ENCODE measurements around the gene REX1BD.
"Not testable (repeated sequence)": the region's sequence is repeated elsewhere in the genome, so short reads cannot be mapped to it uniquely, and the experiment has no call there.

Gene REX1BD

GRCh38 chr19:18590273-18591272 lies 2.0 kb downstream of the REX1BD start:
- no peaks in the 10 kb centered on the region for H3K9me3 Mint-ChIP-seq
- no peaks in the 10 kb centered on the region for H3K27me3 Mint-ChIP-seq
- H3K4me3 Mint-ChIP-seq: peak overlapping the region; percentile 90
- peak overlapping the region; percentile 95 for H3K27ac Mint-ChIP-seq
- H3K4me1 Mint-ChIP-seq: peaks cover 35% of the 10 kb centered on the region
- DNase-seq (ENCODE audit: low spot score in 2 of 2) (no peak), ATAC-seq (ENCODE audit: low read depth) (no peak)
- peaks cover 5% of the 10 kb centered on the region for H3K36me3 Mint-ChIP-seq

GRCh38 chr19:18591735-18592385 lies 3.3 kb downstream of the REX1BD start:
- Mint-ChIP-seq H3K36me3 (peaks cover 5% of the 10 kb centered on the region), H3K27me3 (no peaks in the 10 kb centered on the region), H3K9me3 (no peaks in the 10 kb centered on the region), H3K4me3 (peak overlapping the region; percentile 41), H3K27ac (no peak overlapping the region), H3K4me1 (peaks cover 25% of the 10 kb centered on the region)
- DNase-seq (ENCODE audit: low spot score in 2 of 2): no peak
- no peak for ATAC-seq (ENCODE audit: low read depth)

- not testable (repeated sequence) for H3K4me3 Mint-ChIP-seq; DNase-seq (ENCODE audit: low spot score in 2 of 2); H3K27me3 Mint-ChIP-seq; H3K9me3 Mint-ChIP-seq; ATAC-seq (ENCODE audit: low read depth); H3K36me3 Mint-ChIP-seq
- H3K4me1 Mint-ChIP-seq: peaks cover 24% of the 10 kb centered on the region
- peak overlapping the region; percentile 58 for H3K27ac Mint-ChIP-seq
These were observed 4.1 kb downstream of the REX1BD start for GRCh38 chr19:18592732-18593131.

GRCh38 chr19:18593367-18594095 lies 4.9 kb downstream of the REX1BD start:
- peak overlapping the region; percentile 52 for H3K4me3 Mint-ChIP-seq
- ATAC-seq (ENCODE audit: low read depth) (no peak), DNase-seq (ENCODE audit: low spot score in 2 of 2) (no peak)
- peaks cover 5% of the 10 kb centered on the region for H3K36me3 Mint-ChIP-seq
- H3K27me3 Mint-ChIP-seq: peaks cover under 1% of the 10 kb centered on the region
- no peaks in the 10 kb centered on the region for H3K9me3 Mint-ChIP-seq
- peak overlapping the region; percentile 58 for H3K27ac Mint-ChIP-seq
- H3K4me1 Mint-ChIP-seq: peaks cover 17% of the 10 kb centered on the region

- H3K27ac Mint-ChIP-seq: peak overlapping the region; percentile 81
- peaks cover 5% of the 10 kb centered on the region for H3K36me3 Mint-ChIP-seq
- peaks cover 1% of the 10 kb centered on the region for H3K27me3 Mint-ChIP-seq
- H3K9me3 Mint-ChIP-seq: no peaks in the 10 kb centered on the region
- H3K4me3 Mint-ChIP-seq: peak overlapping the region; percentile 70
- ATAC-seq (ENCODE audit: low read depth) (peak; percentile 63), DNase-seq (ENCODE audit: low spot score in 2 of 2) (peak; percentile 70 to 78)
- peaks cover 17% of the 10 kb centered on the region for H3K4me1 Mint-ChIP-seq
These were observed 5.7 kb downstream of the REX1BD start for GRCh38 chr19:18594096-18594823.

GRCh38 chr19:18594824-18595373 lies 6.3 kb downstream of the REX1BD start:
- no peak for ATAC-seq (ENCODE audit: low read depth)
- H3K4me3 Mint-ChIP-seq: peak overlapping the region; percentile 70
- peaks cover 1% of the 10 kb centered on the region for H3K27me3 Mint-ChIP-seq
- H3K27ac Mint-ChIP-seq: peak overlapping the region; percentile 81
- H3K9me3 Mint-ChIP-seq: no peaks in the 10 kb centered on the region
- DNase-seq (ENCODE audit: low spot score in 2 of 2): no peak
- peaks cover 14% of the 10 kb centered on the region for H3K4me1 Mint-ChIP-seq
- peaks cover 5% of the 10 kb centered on the region for H3K36me3 Mint-ChIP-seq

- H3K36me3 Mint-ChIP-seq: peaks cover 4% of the 10 kb centered on the region
- DNase-seq (ENCODE audit: low spot score in 2 of 2): no peak
- H3K27ac Mint-ChIP-seq: no peak overlapping the region
- H3K27me3 Mint-ChIP-seq: peaks cover 1% of the 10 kb centered on the region
- ATAC-seq (ENCODE audit: low read depth): no peak
- peaks cover 10% of the 10 kb centered on the region for H3K4me1 Mint-ChIP-seq
- peak overlapping the region; percentile 58 for H3K4me3 Mint-ChIP-seq
- no peaks in the 10 kb centered on the region for H3K9me3 Mint-ChIP-seq
These were observed 6.9 kb downstream of the REX1BD start for GRCh38 chr19:18595475-18595874.

- no peak overlapping the region for H3K4me3 Mint-ChIP-seq
- ATAC-seq (ENCODE audit: low read depth) (no peak), DNase-seq (ENCODE audit: low spot score in 2 of 2) (no peak)
- no peaks in the 10 kb centered on the region for H3K9me3 Mint-ChIP-seq
- no peak overlapping the region for H3K27ac Mint-ChIP-seq
- peaks cover 7% of the 10 kb centered on the region for H3K27me3 Mint-ChIP-seq
- H3K36me3 Mint-ChIP-seq: no peaks in the 10 kb centered on the region
- H3K4me1 Mint-ChIP-seq: peaks cover 7% of the 10 kb centered on the region
These were observed 8.2 kb downstream of the REX1BD start for GRCh38 chr19:18596752-18597157.

GRCh38 chr19:18597809-18598660 lies 9.4 kb downstream of the REX1BD start:
- peaks cover 12% of the 10 kb centered on the region for H3K27me3 Mint-ChIP-seq
- peaks cover 8% of the 10 kb centered on the region for H3K4me1 Mint-ChIP-seq
- ATAC-seq (ENCODE audit: low read depth) (no peak), DNase-seq (ENCODE audit: low spot score in 2 of 2) (no peak)
- no peaks in the 10 kb centered on the region for H3K9me3 Mint-ChIP-seq
- H3K36me3 Mint-ChIP-seq: no peaks in the 10 kb centered on the region
- H3K4me3 Mint-ChIP-seq: no peak overlapping the region
- H3K27ac Mint-ChIP-seq: no peak overlapping the region

- Mint-ChIP-seq H3K4me1 (peaks cover 11% of the 10 kb centered on the region), H3K27ac (no peak overlapping the region), H3K4me3 (no peak overlapping the region), H3K36me3 (no peaks in the 10 kb centered on the region), H3K27me3 (peaks cover 16% of the 10 kb centered on the region), H3K9me3 (no peaks in the 10 kb centered on the region)
- DNase-seq (ENCODE audit: low spot score in 2 of 2) (no peak), ATAC-seq (ENCODE audit: low read depth) (no peak)
These were observed 10.9 kb downstream of the REX1BD start for GRCh38 chr19:18599485-18599884.

GRCh38 chr19:18600692-18601397 lies 12.2 kb downstream of the REX1BD start:
- not testable (repeated sequence) for DNase-seq (ENCODE audit: low spot score in 2 of 2); H3K36me3 Mint-ChIP-seq; ATAC-seq (ENCODE audit: low read depth); H3K27ac Mint-ChIP-seq; H3K4me3 Mint-ChIP-seq; H3K4me1 Mint-ChIP-seq; H3K9me3 Mint-ChIP-seq
- H3K27me3 Mint-ChIP-seq: peaks cover 19% of the 10 kb centered on the region

GRCh38 chr19:18601875-18602274 lies 13.3 kb downstream of the REX1BD start:
- Mint-ChIP-seq H3K4me1 (peaks cover 7% of the 10 kb centered on the region), H3K9me3 (no peaks in the 10 kb centered on the region), H3K27ac (no peak overlapping the region), H3K4me3 (no peak overlapping the region), H3K36me3 (no peaks in the 10 kb centered on the region), H3K27me3 (peaks cover 19% of the 10 kb centered on the region)
- no peak for ATAC-seq (ENCODE audit: low read depth)
- DNase-seq (ENCODE audit: low spot score in 2 of 2): no peak
